ENCODE results near the gene CXADR. TPM values are rescaled to one million over a fixed set of nuclear protein-coding genes. Genes with fewer than 3 reads are reported as not detected.

The CXADR gene
- total and polyA plus RNA-seq, 9 of the 15 experiments (the other 6 are each of a cell fraction or from before 2014, with no cell fraction given), result 0.01 to 0.41 (median 0.14) TPM

- H3K27me3 ChIP-seq (ENCODE audit: control insufficient read depth in 2 of 2, insufficient read depth in 2 of 2, low read length in 2 of 2), result 0 out of 5 replicates have a peak, but pooled peaks cover 0 to 4% of the 10 kb centered on the region in 2 experiments
- H3K27ac ChIP-seq (ENCODE audit: extremely low read depth, low read depth, low read length), result no peak overlapping the region
- H3K4me2 ChIP-seq (ENCODE audit: insufficient read depth, low read length), result no peak overlapping the region
- no peak overlapping the region for H2AFZ ChIP-seq (ENCODE audit: low read depth, low read length)
- ATAC-seq (no peak), DNase-seq (ENCODE audit: extremely low read depth in 1 of 4, low spot score in 3 of 4) (no peak), FAIRE-seq (no peak)
- H4K20me1 ChIP-seq (replicated peaks; ENCODE audit: control insufficient read depth, insufficient read depth, low read length), result no peaks in the 10 kb centered on the region
- intact Hi-C loops (cut with micrococcal nuclease) (no loop called here), in situ Hi-C loops (cut with MboI) (no loop called here)
- WGBS (ENCODE audit: insufficient coverage, low coverage, missing lambda C conversion rate), result 3% methylated on average over 2 of the region's 2 CpGs
- H3K9me1 ChIP-seq (ENCODE audit: control insufficient read depth, insufficient read depth, low read length), result no peaks in the 10 kb centered on the region
- H3K4me3 ChIP-seq, result no peak overlapping the region
- no peaks in the 10 kb centered on the region for H3K9me3 ChIP-seq (replicated peaks; ENCODE audit: control insufficient read depth, insufficient read depth, low read depth, low read length)
- ChIA-PET CTCF (ENCODE audit: low intra/inter-chr PET ratio) (no interaction called here), POLR2A (no interaction called here)
- no peak overlapping the region for H3K9ac ChIP-seq (ENCODE audit: insufficient read depth in 1 of 2, low read depth in 2 of 2, low read length in 2 of 2)
- no peaks in the 10 kb centered on the region for H3K79me2 ChIP-seq (ENCODE audit: control insufficient read depth, insufficient read depth, low read length)
- BruUV-seq (replicated peaks), result no TSS peak
- TF ChIP-seq ZNF583 (CRISPR knock-in tag; IDR thresholded peaks at IDR 0.05) (no peak), HDAC2 (IDR thresholded peaks at IDR 0.05) (no peak), PPARD (CRISPR knock-in tag; IDR thresholded peaks at IDR 0.05) (no peak), MTA3 (IDR thresholded peaks at IDR 0.05; ENCODE audit: borderline replicate concordance) (no peak), WHSC1 (IDR thresholded peaks at IDR 0.05; ENCODE audit: low read length) (no peak), PTRF (tag; IDR thresholded peaks at IDR 0.05) (no peak), NFYB (IDR thresholded peaks at IDR 0.05; ENCODE audit: extremely low read depth, insufficient read length) (no peak)
- H3K36me3 ChIP-seq (ENCODE audit: control insufficient read depth, insufficient read depth, low read length), result no peaks in the 10 kb centered on the region
- no peaks in the 10 kb centered on the region for H3K4me1 ChIP-seq (replicated peaks in 1 of 2; ENCODE audit: control insufficient read depth in 2 of 2, insufficient read depth in 2 of 2, low read length in 2 of 2)
Measured at GRCh38 chr21:17538576-17538975, 25.7 kb downstream of the CXADR start.

GRCh38 chr21:17539323-17539722 is 26.5 kb downstream of the CXADR start:
- 0% methylated on average over 1 of the region's 1 CpG for WGBS (ENCODE audit: insufficient coverage, low coverage, missing lambda C conversion rate)
- no peak for FAIRE-seq
- Histone ChIP-seq H3K9me3 (replicated peaks; ENCODE audit: control insufficient read depth, insufficient read depth, low read depth, low read length) (no peaks in the 10 kb centered on the region), H3K9ac (ENCODE audit: insufficient read depth in 1 of 2, low read depth in 2 of 2, low read length in 2 of 2) (no peak overlapping the region), H2AFZ (ENCODE audit: low read depth, low read length) (no peak overlapping the region), H3K79me2 (ENCODE audit: control insufficient read depth, insufficient read depth, low read length) (no peaks in the 10 kb centered on the region), H3K27ac (ENCODE audit: extremely low read depth, low read depth, low read length) (no peak overlapping the region), H3K4me2 (ENCODE audit: insufficient read depth, low read length) (no peak overlapping the region), H4K20me1 (replicated peaks; ENCODE audit: control insufficient read depth, insufficient read depth, low read length) (no peaks in the 10 kb centered on the region), H3K27me3 (ENCODE audit: control insufficient read depth in 2 of 2, insufficient read depth in 2 of 2, low read length in 2 of 2) (0 out of 5 replicates have a peak, but pooled peaks cover 0 to 4% of the 10 kb centered on the region in 2 experiments), H3K36me3 (ENCODE audit: control insufficient read depth, insufficient read depth, low read length) (no peaks in the 10 kb centered on the region), H3K4me1 (replicated peaks in 1 of 2; ENCODE audit: control insufficient read depth in 2 of 2, insufficient read depth in 2 of 2, low read length in 2 of 2) (no peaks in the 10 kb centered on the region), H3K9me1 (ENCODE audit: control insufficient read depth, insufficient read depth, low read length) (no peaks in the 10 kb centered on the region), H3K4me3 (no peak overlapping the region)
- ChIA-PET CTCF (ENCODE audit: low intra/inter-chr PET ratio) (no interaction called here), POLR2A (no interaction called here)
- ATAC-seq, result no peak
- in situ Hi-C loops (cut with MboI) (no loop called here), intact Hi-C loops (cut with micrococcal nuclease) (no loop called here)
- no peak for DNase-seq (ENCODE audit: extremely low read depth in 1 of 4, low spot score in 3 of 4)
- no TSS peak for BruUV-seq (replicated peaks)
- no peak for TF ChIP-seq ARHGAP35 (IDR thresholded peaks at IDR 0.05; ENCODE audit: partially characterized antibody)
- TF ChIP-seq SIN3B (IDR thresholded peaks at IDR 0.05; ENCODE audit: low read depth), result no peak
- TF ChIP-seq XRCC5 (IDR thresholded peaks at IDR 0.05; ENCODE audit: low read depth, low read length), result no peak
- TF ChIP-seq COPS2 (conservative IDR thresholded peaks at IDR 0.05), result no peak
- no peak for TF ChIP-seq KAT7 (CRISPR knock-in tag; IDR thresholded peaks at IDR 0.05; ENCODE audit: borderline replicate concordance)
- TF ChIP-seq PATZ1 (CRISPR knock-in tag; IDR thresholded peaks at IDR 0.05; ENCODE audit: borderline replicate concordance), result no peak
- no peak for TF ChIP-seq ZBTB17 (CRISPR knock-in tag; IDR thresholded peaks at IDR 0.05)
- TF ChIP-seq ZNF79 (CRISPR knock-in tag; IDR thresholded peaks at IDR 0.05; ENCODE audit: low read depth), result no peak
- no peak for TF ChIP-seq MYNN (IDR thresholded peaks at IDR 0.05)
- no peak for TF ChIP-seq MYNN (CRISPR knock-in tag; IDR thresholded peaks at IDR 0.05)

All from K562 (cell line).